Smooth muscle cell of trachea (primary cell): ENCODE measurements around the gene POU3F1. TPM values are rescaled to one million over a fixed set of nuclear protein-coding genes. Genes with fewer than 3 reads are reported as not detected.

Source experiments
- total RNA-seq: library from RNA; depleted of rRNA; stranded (reverse); fragments of >200 nt; gene quantifications from 2 replicates; pipeline ENCODE4 v1.2.1, GENCODE V29; 2014

POU3F1 gene
- total RNA-seq = under 0.01 and 0.17 TPM in 2 replicates

DNA sequence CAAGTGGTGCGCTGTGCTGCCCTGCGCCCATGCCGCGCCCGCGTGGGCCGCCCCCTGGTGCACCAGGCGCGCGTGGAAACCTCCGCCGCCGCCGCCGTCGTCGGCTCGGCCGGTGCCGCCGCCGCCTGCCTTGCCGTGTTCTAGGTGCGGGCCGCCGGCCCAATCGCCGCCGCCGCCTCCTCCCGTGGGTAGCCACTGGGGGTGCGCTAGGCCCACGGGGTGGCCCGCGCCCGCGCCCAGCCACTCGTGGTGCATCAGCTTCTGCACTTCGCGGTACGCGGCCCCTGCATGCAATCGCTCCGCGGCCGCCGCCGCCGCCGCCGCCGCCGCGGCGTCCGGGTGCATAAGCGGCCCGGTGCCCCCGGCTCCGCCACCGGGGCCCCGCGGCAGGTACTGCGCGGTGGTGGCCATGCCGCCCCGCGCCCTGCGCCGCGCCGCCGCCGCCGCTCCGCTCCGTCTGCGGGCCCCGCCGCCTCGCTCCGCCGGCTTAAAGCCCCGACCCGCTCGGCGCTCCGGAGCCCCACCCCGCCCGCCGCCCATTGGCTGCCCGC, at the start of gene POU3F1:
Gene POU3F1 (minus strand): TSS at position 461 of the 551 bp plus-strand sequence. CDS start 50 bp downstream, at position 411.

DNA sequence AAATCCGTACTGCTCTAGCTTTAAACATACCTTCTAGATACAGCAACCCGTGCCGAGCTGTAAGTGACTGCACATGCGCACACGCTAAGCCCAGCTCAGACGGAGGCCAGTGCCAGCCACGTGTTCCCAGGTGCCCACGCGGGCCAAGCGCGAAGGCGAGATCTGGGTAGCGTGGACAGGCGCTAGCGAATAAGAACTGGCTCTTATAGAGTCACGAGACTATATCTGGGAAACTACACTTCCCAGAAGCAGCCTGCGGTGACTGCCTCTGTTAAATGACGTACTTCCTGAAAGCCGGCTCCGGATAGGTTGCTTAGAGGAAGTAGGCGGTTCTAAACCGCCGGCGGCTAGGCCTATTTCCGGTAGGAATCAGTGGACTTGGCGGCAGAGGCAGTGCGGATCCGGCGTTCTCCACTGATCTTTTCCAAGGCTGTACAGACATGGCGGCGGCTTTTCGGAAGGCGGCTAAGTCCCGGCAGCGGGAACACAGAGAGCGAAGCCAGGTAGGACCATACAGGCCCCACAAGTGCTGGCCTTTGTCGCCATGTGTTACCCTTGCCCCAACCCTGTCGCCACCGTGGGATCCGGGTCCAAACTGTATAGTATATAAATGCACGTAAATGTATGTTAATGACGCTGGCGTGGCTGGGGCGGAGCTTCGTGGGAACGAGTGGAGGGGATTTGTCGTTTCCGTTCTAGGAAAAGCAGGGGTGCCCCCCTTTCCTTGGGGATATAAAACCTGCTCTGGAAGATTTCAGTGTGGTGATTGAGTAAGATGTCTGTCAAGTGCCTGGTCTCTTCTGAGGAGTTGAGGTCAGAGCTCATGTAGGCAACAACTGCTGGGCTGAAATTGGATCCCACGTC, 34.0 kb downstream of the POU3F1 start, which contains the start of gene UTP11:
Gene UTP11 (plus strand): TSS at position 372 of the 864 bp plus-strand sequence. CDS start 69 bp downstream, at position 441.

GRCh38 chr1:38005195-38006007, 41.2 kb downstream of the POU3F1 start, which contains the start of gene FHL3:
TSS of gene FHL3 (minus strand) at chr1:38005514. CDS start at chr1:37999412, 6,102 bp downstream.

Other genes starting within 250 kb of the POU3F1 start
- 23.3 and 46.5 TPM in 2 replicates for gene C1orf122, start 239.0 kb downstream of the POU3F1 start, total RNA-seq
- gene YRDC, start 238.6 kb downstream of the POU3F1 start, total RNA-seq = 8.1 and 11.1 TPM in 2 replicates
- 3.9 and 4.0 TPM in 2 replicates for gene MTF1, start 187.2 kb downstream of the POU3F1 start, total RNA-seq
- gene INPP5B, start 99.7 kb downstream of the POU3F1 start, total RNA-seq = 39.0 and 41.4 TPM in 2 replicates
- gene SF3A3, start 56.8 kb downstream of the POU3F1 start, total RNA-seq = 64.8 and 121 TPM in 2 replicates
- 16.6 and 31.1 TPM in 2 replicates for gene FHL3, start 41.3 kb downstream of the POU3F1 start, total RNA-seq
- gene UTP11, start 34.1 kb downstream of the POU3F1 start, total RNA-seq = 27.0 and 53.5 TPM in 2 replicates